ENCODE measurements around the gene CCL7. TPM values are rescaled to one million over a fixed set of nuclear protein-coding genes. Genes with fewer than 3 reads are reported as not detected.

Gene CCL7
- polyA plus RNA-seq, 1 experiment: 0.87 TPM

DNA sequence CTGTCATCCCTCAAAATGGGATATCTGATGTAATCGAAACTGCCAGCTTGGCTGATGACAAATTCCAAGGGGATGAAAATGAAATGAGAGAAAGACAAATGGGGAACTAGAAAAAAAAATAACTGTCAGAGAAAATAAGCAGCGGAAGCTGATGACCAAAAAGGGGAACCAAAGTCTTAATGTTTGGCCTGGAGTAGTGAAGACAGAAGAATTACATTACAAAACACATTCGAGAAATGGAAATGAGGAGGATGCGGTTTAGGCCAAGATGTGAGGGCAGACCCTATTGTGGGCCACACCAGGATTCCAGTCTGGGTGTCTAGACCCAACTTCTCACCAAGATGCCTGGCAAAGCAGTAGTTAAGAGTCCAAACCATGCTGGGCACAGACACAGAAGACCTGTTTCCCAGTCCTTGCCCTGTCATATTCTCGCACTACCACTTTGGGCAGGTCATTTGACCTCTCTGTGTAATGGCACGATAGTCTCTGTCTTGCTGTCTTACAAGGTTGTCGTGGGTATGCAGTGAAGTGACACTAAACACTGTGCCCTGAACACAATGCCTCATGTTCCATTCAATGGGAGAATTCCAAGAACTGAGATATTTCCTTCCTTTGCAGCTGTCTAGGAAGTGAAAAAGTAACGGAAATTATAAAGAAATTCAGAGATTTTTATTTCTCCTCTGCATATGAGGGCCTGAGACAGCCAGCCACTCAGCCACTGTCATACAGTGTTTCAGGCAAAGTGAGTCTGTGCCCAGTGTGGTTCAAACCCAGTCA is 27.2 kb upstream of the CCL7 start:
- TF ChIP-seq, protein P1, sequence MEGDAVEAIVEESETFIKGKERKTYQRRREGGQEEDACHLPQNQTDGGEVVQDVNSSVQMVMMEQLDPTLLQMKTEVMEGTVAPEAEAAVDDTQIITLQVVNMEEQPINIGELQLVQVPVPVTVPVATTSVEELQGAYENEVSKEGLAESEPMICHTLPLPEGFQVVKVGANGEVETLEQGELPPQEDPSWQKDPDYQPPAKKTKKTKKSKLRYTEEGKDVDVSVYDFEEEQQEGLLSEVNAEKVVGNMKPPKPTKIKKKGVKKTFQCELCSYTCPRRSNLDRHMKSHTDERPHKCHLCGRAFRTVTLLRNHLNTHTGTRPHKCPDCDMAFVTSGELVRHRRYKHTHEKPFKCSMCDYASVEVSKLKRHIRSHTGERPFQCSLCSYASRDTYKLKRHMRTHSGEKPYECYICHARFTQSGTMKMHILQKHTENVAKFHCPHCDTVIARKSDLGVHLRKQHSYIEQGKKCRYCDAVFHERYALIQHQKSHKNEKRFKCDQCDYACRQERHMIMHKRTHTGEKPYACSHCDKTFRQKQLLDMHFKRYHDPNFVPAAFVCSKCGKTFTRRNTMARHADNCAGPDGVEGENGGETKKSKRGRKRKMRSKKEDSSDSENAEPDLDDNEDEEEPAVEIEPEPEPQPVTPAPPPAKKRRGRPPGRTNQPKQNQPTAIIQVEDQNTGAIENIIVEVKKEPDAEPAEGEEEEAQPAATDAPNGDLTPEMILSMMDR (IDR thresholded peaks at IDR 0.05; ENCODE audit: insufficient read depth, low read depth, low read length): no peak
- ChIA-PET POLR2A (no interaction called here), CTCF (interaction anchor here (1.4 to 2.3 kb wide), 2 partner anchors 42 to 118 kb away, joined by 3 to 7 read pairs; no protein-coding TSS in a partner anchor)

DNA sequence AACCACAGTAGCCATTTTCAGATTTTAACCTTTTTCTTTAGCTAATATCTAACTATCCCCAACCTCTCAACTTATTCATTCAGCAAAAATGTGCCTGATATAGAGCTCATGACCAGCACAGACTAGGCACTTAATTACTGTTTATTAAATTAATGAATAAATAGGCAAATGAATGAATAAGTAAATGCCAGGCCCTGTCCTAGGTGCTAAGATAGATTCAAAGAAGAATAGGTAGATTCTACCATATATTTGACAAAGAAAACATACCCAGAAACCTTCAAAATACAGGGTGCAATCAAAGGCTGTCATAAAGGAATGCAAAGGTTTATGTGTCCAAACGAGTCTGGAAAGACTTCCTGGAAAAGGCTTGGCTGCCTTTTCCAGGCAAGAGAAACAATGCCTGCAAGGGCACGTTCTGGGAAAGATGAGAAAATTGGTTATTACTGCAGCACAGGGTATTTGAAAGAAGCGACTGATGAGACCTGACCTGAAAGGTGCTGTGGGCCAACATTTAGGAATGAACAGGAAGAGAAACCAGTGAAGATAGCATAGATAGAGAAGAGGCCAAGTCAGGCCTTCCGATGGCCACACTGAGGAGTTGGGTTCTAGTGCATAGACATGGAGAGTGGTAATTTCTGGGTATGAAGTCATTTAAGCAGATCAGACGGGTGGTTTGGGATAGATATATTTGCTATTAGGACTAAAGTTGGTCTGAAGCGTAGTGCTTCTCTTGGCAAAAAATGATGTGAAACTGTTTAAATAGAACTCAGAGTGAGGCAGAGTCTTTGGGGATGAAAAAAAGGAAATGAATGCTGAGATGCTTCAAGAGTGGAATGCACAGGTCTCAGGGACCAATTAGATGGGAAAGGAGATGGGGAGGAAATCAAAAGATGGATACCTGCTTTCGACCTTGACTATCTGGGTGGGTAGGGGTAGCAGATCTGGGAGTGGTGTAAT is 26.4 kb upstream of the CCL7 start:
- POLR2A ChIA-PET: no interaction called here
- Histone ChIP-seq H3K36me3 (ENCODE audit: control insufficient read depth, insufficient read depth, low read length) (no peaks in the 10 kb centered on the region), H3K4me3 (ENCODE audit: low read depth, low read length) (no peak overlapping the region), H3K27me3 (ENCODE audit: control insufficient read depth, insufficient read depth, low read length) (no peaks in the 10 kb centered on the region)
- TF ChIP-seq, protein P1 (IDR thresholded peaks at IDR 0.05; ENCODE audit: insufficient read depth, low read depth, low read length): no peak
- CTCF ChIA-PET: no interaction called here
- DNase-seq (ENCODE audit: low read depth): no peak

More for the DNA sequence above, 27.2 kb upstream of the CCL7 start:
- H3K4me3 ChIP-seq (ENCODE audit: low read depth, low read length): no peak overlapping the region
- DNase-seq (ENCODE audit: low read depth): no peak
- no peaks in the 10 kb centered on the region for H3K36me3 ChIP-seq (ENCODE audit: control insufficient read depth, insufficient read depth, low read length)
- no peaks in the 10 kb centered on the region for H3K27me3 ChIP-seq (ENCODE audit: control insufficient read depth, insufficient read depth, low read length)

DNA sequence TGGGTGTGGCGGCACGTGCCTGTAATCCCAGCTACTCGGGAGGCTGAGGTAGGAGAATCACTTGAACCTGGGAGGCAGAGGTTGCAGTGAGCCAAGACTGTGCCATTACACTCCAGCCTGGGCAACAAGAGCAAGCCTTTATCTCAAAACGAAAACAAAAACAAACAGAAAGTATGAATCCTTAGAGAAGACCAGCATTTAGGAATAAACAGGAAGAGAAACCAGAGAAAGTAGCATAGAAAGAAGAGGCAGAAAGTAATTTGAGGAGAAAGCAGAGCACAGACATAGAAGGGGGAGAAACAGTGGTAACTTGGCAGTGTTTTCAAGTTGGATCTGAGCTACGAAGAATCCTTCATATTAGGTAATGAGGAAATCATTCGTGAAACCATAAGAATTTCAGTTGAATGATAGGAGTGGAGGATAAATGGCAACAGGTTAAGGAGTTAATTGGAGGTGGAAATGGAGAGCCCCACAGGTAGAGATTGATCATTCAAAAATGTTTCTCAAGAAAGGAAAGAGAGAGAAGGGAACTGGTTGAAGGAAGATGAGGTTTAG is 24.6 kb upstream of the CCL7 start:
- DNase-seq (ENCODE audit: low read depth): no peak
- ChIA-PET POLR2A (no interaction called here), CTCF (no interaction called here)
- H3K36me3 ChIP-seq (ENCODE audit: control insufficient read depth, insufficient read depth, low read length): no peaks in the 10 kb centered on the region
- TF ChIP-seq, protein P1 (IDR thresholded peaks at IDR 0.05; ENCODE audit: insufficient read depth, low read depth, low read length): no peak
- H3K4me3 ChIP-seq (ENCODE audit: low read depth, low read length): no peak overlapping the region
- no peaks in the 10 kb centered on the region for H3K27me3 ChIP-seq (ENCODE audit: control insufficient read depth, insufficient read depth, low read length)

DNA sequence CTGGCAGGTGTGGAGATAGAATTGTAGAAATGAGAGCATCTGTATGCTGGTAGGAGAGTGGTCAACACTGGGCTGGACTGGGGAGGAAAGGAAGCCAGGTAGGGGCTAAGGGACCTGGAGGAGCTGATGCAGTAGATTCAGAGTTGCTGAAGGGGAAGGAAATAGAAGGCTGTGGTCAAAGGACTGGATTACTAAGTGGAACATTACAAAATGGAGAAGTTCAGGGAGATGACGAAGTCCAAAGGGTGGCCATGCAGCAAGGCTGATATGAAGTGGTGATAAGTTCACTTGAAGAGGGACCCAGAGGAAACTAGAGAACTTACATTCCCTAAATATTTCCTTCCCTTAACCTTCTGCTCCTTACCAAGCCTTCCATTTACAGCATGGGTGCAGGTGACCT is 23.6 kb upstream of the CCL7 start:
- no peak overlapping the region for H3K4me3 ChIP-seq (ENCODE audit: low read depth, low read length)
- DNase-seq (ENCODE audit: low read depth): no peak
- ChIA-PET CTCF (no interaction called here), POLR2A (no interaction called here)
- H3K27me3 ChIP-seq (ENCODE audit: control insufficient read depth, insufficient read depth, low read length): no peaks in the 10 kb centered on the region
- no peaks in the 10 kb centered on the region for H3K36me3 ChIP-seq (ENCODE audit: control insufficient read depth, insufficient read depth, low read length)
- TF ChIP-seq, protein P1 (IDR thresholded peaks at IDR 0.05; ENCODE audit: insufficient read depth, low read depth, low read length): no peak

DNA sequence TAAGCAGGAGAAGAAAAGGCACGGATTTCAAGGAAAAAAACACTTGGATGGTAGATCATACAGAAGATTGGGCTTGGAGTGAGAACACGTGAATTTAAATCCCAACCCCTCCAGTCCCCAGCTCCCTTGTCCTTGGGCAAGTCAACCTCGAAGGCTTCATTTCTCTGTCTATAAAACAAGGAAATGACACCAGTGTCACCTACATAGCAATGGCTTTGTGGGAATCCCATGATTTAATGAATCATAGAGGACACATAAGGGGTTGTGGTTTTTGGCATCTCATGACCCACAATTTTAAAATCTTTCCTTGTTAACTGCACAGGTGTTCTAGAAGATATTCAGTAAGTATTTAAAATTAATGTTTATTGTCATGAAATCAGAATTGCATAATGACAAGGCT is 23.1 kb upstream of the CCL7 start:
- POLR2A ChIA-PET: no interaction called here
- CTCF ChIA-PET: no interaction called here
- Histone ChIP-seq H3K36me3 (ENCODE audit: control insufficient read depth, insufficient read depth, low read length) (no peaks in the 10 kb centered on the region), H3K4me3 (ENCODE audit: low read depth, low read length) (no peak overlapping the region), H3K27me3 (ENCODE audit: control insufficient read depth, insufficient read depth, low read length) (no peaks in the 10 kb centered on the region)
- TF ChIP-seq, protein P1 (IDR thresholded peaks at IDR 0.05; ENCODE audit: insufficient read depth, low read depth, low read length): no peak
- no peak for DNase-seq (ENCODE audit: low read depth)

Measured in BJ (cell line).